Naive B cell (primary cell): ENCODE data around the gene ZBTB37. TPM values are rescaled to one million over a fixed set of nuclear protein-coding genes. Genes with fewer than 3 reads are reported as not detected.
"Not testable (repeated sequence)": the region's sequence is repeated elsewhere in the genome, so short reads cannot be mapped to it uniquely, and the experiment has no call there.

Experiments used
- ATAC-seq, 2 donors: fragments of 150-1000 bp; cut with Tn5 transposase; 2 replicates each; pipeline ENCODE4 v1.10.0; 2021; ENCODE audit warnings: low read depth in 2 of 2, mild to moderate bottlenecking in 2 of 2, moderate library complexity in 2 of 2
- DNase-seq: peaks from one replicate; pipeline ENCODE4 v3.0.0; 2022
- H3K27ac Mint-ChIP-seq, 6 donors: one replicate each; pipeline ENCODE4 v1.8.0; 2020 to 2022; ENCODE audit warnings: mild to moderate bottlenecking in 6 of 6, mixed read lengths in 6 of 6, moderate library complexity in 5 of 6, inconsistent platforms in 2 of 6
- H3K27me3 Mint-ChIP-seq, 3 donors: one replicate each; pipeline ENCODE4 v1.8.0; 2021 to 2022; ENCODE audit warnings: mixed read lengths in 3 of 3, mild to moderate bottlenecking in 1 of 3
- H3K36me3 Mint-ChIP-seq, 2 donors: one replicate each; pipeline ENCODE4 v1.8.0; 2020 to 2022; ENCODE audit warnings: mixed read lengths in 2 of 2, inconsistent platforms in 1 of 2, mild to moderate bottlenecking in 1 of 2
- H3K4me1 Mint-ChIP-seq, 3 donors: one replicate each; pipeline ENCODE4 v1.8.0; 2020 to 2022; ENCODE audit warnings: mixed read lengths in 3 of 3, inconsistent platforms in 1 of 3, mild to moderate bottlenecking in 1 of 3, moderate library complexity in 1 of 3
- H3K4me3 Mint-ChIP-seq, 8 donors: one replicate each; pipeline ENCODE4 v1.8.0; 2020 to 2022; ENCODE audit warnings: mild to moderate bottlenecking in 8 of 8, mixed read lengths in 8 of 8, moderate library complexity in 8 of 8, inconsistent platforms in 2 of 8
- H3K9me3 Mint-ChIP-seq, 7 donors: one replicate each; pipeline ENCODE4 v1.8.0; 2020 to 2022; ENCODE audit warnings: mixed read lengths in 7 of 7, mild to moderate bottlenecking in 5 of 7, inconsistent platforms in 2 of 7, moderate library complexity in 1 of 7
- polyA plus RNA-seq, 6 donors: library from polyadenylated mRNA; unstranded; fragments of 300-500 nt; fragmentation: Illumina TruSeq; gene quantifications; one replicate each; pipeline ENCODE4 v1.2.3, GENCODE V29; 2021; ENCODE audit warnings: low read depth in 6 of 6

Gene ZBTB37
- polyA plus RNA-seq, 6 donors from 2014 or later, result 0.05 to 6.7 (median 2.5) TPM

DNA sequence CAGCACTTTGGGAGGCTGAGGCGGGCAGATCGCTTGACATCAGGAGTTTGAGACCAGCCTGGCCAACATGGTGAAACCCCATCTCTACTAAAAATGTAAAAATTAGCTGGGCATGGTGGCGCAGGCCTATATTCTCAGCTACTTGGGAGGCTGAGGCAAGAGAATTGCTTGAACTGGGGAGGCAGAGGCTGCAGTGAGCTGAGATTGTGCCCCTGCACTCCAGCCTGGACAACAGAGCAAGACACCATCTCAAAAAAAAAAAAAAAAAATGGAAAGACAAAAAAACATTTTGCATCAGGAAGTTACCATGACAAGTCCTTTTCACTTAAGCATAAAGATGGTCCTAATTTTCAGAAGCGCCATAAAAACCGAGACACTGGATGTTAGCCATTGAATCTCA, 62.4 kb downstream of the ZBTB37 start:
- not testable (repeated sequence) for H3K36me3 Mint-ChIP-seq, H3K4me3 Mint-ChIP-seq, H3K27ac Mint-ChIP-seq, ATAC-seq, DNase-seq, H3K4me1 Mint-ChIP-seq, H3K27me3 Mint-ChIP-seq, H3K9me3 Mint-ChIP-seq

DNA sequence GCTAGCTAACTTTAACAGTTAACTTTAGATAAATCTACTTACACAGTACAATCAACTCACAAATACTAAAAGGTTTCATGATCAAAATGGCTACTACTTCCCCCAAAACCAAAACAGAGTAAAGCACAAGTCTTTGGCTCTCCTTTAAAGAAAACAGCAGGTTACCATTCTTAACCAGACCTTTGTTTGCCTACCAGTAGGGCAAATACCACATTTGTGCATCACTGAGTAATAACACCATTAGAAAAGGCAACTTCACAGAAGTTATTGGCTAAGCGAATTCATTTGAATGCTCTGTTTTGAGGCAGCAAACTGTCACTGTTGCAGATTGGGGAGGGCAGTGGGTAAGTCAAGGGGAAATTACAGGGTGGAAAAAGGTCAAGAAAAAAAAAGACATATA, 66.3 kb downstream of the ZBTB37 start:
- Mint-ChIP-seq H3K36me3 (peaks cover 8 to 14% of the 10 kb centered on the region in 2 donors), H3K27me3 (no peaks in the 10 kb centered on the region), H3K4me3 (no peak overlapping the region), H3K9me3 (no peaks in the 10 kb centered on the region), H3K27ac (peak overlapping the region in 3 of 6 donors; percentile 26 to 66 (median 30)), H3K4me1 (no peaks in the 10 kb centered on the region)
- ATAC-seq (no peak), DNase-seq (no peak)

DNA sequence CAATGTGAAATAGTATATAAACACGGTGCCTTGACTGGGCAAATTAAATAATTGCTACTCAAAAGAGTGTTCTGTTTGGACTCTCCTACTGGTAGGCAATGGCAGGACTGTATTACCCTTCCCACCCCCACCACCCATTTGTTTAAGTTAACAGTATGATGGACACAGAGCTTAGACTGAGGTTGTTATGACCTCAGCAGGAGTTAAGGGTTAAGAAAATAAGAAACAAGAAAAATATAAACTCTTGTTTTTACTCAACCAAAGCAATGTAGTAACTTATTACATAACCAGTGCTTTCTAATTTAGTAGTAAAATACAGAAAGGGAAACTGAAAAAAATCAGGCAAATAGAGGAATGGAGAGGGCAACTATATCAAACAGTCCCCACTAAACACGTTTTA, 68.9 kb downstream of the ZBTB37 start:
- Mint-ChIP-seq H3K27ac (no peak overlapping the region), H3K4me1 (no peaks in the 10 kb centered on the region), H3K36me3 (peaks cover 14 to 22% of the 10 kb centered on the region in 2 donors), H3K27me3 (no peaks in the 10 kb centered on the region), H3K9me3 (no peaks in the 10 kb centered on the region), H3K4me3 (no peak overlapping the region)
- no peak for ATAC-seq
- no peak for DNase-seq

DNA sequence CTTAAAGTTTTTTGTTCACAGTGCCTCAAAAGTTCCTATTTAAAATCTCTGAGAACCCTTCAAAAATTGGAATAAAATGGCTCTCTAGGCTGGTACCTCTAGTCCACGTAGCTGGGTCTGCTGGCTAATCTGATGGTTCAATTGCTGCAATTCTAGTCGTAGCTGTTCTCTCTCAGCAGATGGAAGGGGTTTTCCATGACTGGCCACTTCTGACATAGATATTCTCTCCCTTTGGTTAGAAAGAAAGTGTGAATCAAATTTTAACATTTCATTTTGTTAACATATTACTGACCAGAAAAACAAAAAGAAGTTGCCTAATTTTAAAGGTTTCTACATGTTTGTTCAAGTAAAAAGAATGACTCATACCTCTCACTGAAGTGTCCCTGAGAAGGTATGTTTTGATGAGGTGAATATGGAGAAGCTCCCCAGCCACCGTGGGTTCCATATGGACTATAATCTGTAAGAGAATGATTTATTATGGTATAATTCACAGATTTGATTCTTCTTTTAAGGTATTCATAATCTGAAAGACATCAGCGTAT, 78.3 kb downstream of the ZBTB37 start:
- Mint-ChIP-seq H3K4me1 (no peaks in the 10 kb centered on the region), H3K27ac (peak overlapping the region in 2 of 6 donors; percentile 14 to 19), H3K36me3 (peaks cover 13 to 17% of the 10 kb centered on the region in 2 donors), H3K9me3 (no peaks in the 10 kb centered on the region), H3K4me3 (no peak overlapping the region), H3K27me3 (no peaks in the 10 kb centered on the region)
- no peak for DNase-seq
- no peak for ATAC-seq

DNA sequence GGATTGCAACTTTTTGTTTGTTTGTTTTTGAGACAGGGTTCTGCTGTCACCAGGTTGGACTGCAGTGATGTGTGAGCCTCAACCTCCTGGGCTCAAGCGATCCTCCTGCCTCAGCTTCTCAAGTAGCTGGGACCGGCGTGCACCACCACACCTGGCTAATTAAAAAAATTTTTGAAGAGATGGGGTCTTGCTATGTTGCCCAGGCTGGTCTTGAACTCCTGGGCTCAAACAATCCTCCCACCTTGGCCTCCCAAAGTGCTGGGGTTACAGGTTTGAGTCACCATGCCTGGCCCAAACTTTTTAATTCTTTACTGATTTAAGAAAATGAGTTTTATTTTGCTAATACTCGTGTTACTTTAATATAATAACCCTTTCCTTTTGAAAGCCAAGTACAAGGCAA, 80.4 kb downstream of the ZBTB37 start:
- DNase-seq, result no peak
- Mint-ChIP-seq H3K27me3 (no peaks in the 10 kb centered on the region), H3K4me3 (no peak overlapping the region), H3K4me1 (no peaks in the 10 kb centered on the region), H3K36me3 (peaks cover 7 to 8% of the 10 kb centered on the region in 2 donors), H3K9me3 (no peaks in the 10 kb centered on the region), H3K27ac (peak overlapping the region in 1 of 6 donors; percentile 66)
- ATAC-seq, result no peak

Other genes starting within 250 kb of the ZBTB37 start
- not detected for gene TEX50, start 233.0 kb upstream of the ZBTB37 start, polyA plus RNA-seq
- gene ANKRD45, start 198.5 kb upstream of the ZBTB37 start, polyA plus RNA-seq, result not detected
- gene KLHL20, start 153.4 kb upstream of the ZBTB37 start, polyA plus RNA-seq, result 10 to 100 TPM; 13.8 to 25.3 (median 20.8) TPM
- 10 to 100 TPM in 2 of 6 donors, 1 to 10 TPM in 4; 5.8 to 13.8 (median 8.5) TPM for gene DARS2, start 43.7 kb upstream of the ZBTB37 start, polyA plus RNA-seq
- gene CENPL, start 43.5 kb upstream of the ZBTB37 start, polyA plus RNA-seq, result 1 to 10 TPM; 4.5 to 9.4 (median 7.4) TPM
- 100 to 1,000 TPM; 277 to 369 (median 323) TPM for gene GAS5, start 391 bp upstream of the ZBTB37 start, polyA plus RNA-seq
- gene SERPINC1, start 48.9 kb downstream of the ZBTB37 start, polyA plus RNA-seq, result under 1 TPM in 1 of 6 donors, not detected in 5; 0.29 TPM
- gene RC3H1, start 154.0 kb downstream of the ZBTB37 start, polyA plus RNA-seq, result 10 to 100 TPM in 2 of 6 donors, 1 to 10 TPM in 4; 4.0 to 13.5 (median 9.3) TPM